GM19240 (cell line): ENCODE results near the gene SLC38A11.

Experiments
- DNase-seq: peaks from one replicate; pipeline ENCODE4 v3.0.0; 2011; ENCODE audit warnings: low spot score; ENCODE audit not compliant: insufficient read length

Gene SLC38A11

DNA sequence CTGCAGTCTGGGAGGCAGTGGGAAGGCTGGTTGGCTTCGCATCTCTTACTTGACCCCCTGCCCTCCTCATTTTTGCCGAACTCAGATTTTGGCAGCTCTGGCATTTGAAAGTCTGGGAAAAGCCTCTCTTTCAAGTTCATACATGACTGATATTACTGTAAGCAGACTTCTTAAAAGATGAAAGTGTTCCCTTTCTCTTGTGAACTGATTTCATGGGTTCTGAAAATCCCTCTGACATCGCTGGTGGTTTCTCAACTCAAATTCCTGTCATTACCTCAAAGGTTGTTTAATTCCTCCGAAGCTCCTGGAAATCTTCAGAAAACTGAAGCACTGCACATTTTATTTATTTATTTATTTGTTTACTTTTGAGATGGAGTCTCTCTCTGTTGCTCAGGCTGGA lies 16.9 kb upstream of the SLC38A11 start:
- no peak for DNase-seq

DNA sequence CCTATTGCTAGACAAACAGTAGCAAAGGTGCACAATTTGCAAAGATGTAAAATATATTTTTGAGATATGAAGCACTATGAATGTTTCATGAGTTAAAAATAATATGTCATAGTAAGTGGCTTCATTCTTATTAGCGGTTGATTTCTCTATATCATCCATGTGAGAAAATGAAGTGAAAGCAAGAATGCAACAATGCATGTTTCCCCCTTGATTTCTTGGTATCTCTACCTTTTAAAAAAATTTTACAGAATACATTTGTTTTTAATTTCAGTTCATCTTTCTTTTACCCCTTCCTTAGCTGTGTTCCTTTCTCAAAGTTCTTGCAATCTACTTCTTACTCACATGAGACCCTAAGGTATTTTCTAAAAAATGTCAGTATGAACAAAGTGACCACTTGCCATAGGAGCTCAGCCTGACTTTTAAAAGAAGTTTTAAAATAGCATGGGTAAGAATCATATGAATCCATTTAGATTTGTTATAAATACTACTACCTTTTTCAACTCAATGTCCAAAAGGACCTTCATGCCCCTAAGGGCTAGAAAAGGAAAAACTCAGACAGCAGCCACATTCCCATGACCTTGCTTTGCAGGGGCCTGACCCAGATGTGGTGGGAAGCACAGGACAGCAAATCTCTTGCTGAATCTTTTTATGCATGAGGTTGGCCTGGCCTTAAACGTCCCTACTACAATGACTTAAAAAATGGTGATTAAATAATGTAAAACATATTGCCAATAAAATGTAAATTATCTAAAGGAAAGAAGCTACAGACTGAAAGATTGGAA lies 14.8 kb upstream of the SLC38A11 start:
- no peak for DNase-seq

DNA sequence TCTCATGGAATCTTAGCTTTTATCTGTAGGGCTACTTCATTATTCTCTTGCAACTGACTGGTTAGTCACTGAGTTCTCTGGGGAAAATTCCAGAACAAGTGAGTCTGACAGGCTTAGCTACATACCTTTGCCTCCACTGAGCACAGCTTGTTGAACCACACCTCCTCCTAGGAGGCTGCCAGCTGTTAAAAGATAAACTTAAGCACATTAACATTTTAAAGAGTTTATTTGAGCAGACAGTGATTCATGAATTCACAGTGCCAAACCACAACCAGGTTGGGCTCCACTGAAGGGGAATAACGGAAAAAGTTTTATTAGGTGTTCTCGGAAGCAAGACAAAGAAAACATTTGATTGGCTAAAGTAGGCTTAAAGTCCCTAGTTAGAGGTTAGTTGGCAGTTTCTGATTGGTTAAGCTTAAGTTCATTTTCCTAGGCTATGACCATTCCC lies 12.5 kb upstream of the SLC38A11 start:
- no peak for DNase-seq

DNA sequence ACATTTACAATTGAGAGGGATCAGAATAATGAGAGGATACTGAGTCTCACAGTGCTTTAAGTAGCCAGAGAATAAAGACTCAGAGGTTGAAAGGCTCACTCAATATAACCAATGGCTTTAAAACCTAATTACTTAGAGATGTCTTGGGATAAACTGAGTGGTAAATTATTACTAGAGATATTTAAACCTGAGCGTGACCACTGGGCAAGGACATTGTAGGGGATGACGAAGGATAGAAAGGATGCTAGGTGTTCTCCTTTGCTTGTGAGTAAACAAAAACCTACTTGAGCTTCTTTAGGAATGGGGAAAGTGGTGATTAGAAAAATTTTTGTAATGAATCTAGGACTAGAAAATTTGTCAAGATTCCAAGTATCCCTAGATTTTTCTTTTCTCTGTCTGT lies 12.0 kb upstream of the SLC38A11 start:
- no peak for DNase-seq

DNA sequence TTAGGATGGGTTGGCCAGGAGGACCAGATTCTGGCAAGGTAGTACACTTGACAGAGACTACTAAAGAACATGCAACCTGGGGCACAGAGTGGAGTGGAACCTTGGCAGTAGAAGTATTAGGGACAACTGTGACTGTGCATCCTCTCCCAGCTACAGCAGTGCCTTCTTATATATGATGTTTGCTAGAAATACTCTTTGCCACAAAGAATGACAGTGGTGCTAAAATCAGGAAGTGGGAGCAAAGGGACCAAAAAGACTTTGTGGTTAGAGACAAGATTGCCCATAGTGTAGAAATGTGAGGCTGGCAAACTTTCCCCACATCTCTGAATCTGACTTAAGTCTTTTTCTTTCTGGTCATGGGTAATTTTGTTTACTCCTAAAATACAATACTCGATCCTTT lies 9.4 kb upstream of the SLC38A11 start:
- no peak for DNase-seq

DNA sequence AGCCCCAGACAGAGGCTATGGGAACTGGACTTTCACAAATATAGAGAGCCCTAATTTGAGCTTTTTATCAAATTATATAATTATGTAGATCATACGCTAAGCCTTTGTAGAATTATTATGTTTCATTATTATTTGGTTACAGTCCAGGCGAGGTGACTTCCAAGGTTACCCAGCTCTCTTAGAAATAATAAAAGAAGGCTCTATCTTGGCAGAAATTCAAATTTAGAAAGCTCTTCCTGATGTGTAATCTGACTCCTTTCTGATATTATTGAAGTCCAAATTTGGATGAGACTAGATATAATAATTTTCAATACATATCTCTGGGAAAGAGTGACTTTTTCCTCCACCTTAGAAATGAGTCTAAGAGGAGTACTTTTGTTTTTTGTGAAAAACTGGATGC lies 4.8 kb upstream of the SLC38A11 start:
- no peak for DNase-seq

DNA sequence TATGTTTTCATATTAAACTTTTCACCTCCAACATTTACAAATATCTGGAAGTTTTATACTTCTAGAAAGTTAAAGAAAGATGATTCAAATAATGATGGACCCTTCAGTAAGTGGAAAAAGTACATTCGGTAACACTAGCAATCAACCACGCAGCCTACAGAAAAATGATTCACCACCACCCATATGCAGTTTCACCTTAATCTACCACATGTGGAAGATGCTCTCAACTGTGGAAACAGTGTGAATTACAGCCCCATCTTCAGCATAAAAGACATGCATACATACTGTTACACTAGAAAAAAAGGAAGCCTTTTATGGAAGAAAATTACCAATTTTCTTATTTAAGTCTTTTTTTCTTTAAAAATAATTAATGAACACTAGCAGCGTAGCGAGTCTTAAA lies 1.1 kb downstream of the SLC38A11 start:
- DNase-seq: no peak

DNA sequence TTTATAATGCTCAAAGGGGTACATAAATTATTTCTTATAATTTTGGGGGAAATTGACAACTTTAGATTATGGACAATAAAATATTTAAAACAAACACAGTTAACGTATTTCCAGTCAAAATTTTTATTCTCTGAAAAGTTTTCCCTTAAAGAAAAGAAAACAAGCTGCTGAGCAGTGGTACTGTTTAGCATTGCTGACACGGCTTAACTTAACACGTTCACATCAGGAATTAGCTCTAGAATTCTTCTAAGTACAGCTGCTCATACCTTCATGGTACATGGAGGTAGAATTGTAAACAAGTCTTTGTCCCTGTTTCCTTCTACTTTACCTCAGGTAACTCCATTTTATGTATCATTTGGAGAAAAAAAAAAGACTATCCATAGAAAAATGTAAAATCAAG lies 2.0 kb downstream of the SLC38A11 start:
- DNase-seq: no peak

DNA sequence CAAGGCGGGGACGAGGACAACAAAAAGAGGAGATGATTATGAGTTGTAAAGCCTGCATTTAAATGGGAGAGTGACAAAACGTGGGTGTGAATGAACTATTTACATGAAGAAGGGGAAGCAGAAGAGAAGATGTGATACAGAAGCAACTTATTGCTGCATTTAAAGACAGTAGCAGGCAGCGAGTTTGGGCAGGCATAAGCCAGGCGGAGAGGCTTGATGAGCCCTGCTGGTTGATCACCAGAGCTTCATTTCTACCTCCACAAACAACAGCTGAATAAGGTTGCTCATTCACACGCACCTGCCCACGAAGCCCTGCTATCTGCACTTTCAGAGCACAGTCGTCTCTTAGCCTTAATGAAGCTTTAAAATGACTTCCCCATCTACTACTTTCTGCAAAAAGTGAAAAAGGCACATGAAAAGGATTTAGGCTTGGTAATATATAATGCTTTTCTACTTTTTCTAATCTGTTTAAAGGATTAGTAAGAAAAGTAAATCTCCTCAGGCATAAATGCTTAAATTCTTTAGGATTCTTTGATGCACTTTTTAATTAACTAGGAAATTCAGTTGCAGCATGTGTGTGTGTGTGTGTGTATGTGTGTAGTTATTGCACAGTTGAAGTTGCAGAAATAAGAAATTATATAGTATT lies 3.1 kb downstream of the SLC38A11 start:
- no peak for DNase-seq

DNA sequence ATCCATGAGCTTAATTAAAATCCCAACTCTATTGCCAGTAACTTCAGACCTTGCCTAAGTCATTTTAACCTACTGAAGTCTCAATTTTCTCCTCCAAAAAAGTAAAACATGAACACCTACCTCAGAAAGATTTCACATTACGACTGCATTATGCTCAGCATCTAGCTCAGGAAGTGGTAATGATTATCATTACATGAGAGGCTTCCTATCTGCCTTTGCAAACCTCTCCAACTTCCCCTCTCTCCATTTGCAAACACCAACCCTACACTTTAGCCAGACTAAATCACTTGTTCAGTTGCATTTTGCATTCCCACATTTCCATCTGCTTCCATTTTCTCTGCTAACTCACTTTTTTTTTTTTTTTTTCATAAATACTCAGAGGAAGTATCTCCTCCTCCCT lies 6.8 kb downstream of the SLC38A11 start:
- DNase-seq: no peak

DNA sequence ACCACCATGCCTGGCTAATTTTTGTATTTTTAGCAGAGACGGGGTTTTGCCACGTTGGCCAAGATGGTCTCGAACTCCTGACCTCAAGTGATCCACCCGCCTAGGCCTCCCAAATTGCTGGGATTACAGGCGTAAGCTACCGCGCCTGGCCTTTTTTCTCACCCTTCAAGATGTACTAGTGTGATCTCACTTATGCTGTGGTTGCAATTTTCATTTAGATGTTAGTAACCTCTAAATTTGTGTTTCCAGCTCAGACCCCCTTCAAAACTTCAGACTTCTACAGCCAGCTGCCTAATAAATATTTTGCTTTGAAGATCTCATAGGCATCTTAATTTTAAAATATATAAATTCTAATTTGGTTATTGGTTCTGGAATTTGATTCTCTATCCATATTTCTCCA lies 8.0 kb downstream of the SLC38A11 start:
- no peak for DNase-seq

DNA sequence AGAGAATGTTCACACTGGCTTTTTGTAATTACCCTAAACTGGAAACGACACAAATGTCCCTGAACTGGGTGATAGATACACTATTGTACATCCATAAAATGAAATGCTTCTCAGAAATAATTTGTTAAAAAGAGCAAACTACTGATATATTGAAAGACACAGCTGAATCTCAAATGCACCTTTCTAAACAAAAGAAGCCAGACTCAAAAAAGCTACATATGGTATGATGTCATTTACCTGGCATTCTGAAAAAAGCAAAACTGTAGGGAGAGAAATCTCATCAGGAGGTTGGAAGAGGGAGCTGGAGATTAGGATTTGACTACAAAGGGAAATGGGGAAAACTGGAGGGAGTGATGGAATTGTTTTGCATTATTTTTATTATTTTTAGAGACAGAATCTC lies 12.0 kb downstream of the SLC38A11 start:
- no peak for DNase-seq

DNA sequence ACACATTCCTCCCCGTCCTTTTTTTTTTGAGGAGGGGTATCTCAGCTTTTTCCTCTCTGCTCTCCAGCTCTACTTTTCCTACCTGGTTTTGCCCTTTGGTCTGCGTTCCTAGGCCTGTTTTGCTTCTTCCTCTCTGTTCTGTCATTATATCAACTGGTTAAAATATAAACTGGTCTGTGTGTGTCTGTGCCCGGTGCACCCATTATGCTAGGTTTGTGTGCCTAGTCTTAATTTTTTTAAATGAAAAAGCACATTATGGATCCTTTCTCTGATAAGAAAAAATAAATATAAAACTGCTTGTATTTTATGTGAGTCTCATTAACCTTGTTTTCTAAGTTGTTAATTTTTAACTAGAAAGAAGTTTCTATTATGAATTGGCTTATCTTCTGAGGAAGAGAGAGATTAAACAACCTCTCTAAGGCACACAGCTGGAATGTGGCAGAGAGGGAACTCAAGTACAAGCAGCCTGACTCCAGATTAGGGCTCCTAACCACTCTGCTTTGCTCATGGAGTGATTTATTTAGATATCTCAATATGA lies 17.4 kb downstream of the SLC38A11 start:
- no peak for DNase-seq

DNA sequence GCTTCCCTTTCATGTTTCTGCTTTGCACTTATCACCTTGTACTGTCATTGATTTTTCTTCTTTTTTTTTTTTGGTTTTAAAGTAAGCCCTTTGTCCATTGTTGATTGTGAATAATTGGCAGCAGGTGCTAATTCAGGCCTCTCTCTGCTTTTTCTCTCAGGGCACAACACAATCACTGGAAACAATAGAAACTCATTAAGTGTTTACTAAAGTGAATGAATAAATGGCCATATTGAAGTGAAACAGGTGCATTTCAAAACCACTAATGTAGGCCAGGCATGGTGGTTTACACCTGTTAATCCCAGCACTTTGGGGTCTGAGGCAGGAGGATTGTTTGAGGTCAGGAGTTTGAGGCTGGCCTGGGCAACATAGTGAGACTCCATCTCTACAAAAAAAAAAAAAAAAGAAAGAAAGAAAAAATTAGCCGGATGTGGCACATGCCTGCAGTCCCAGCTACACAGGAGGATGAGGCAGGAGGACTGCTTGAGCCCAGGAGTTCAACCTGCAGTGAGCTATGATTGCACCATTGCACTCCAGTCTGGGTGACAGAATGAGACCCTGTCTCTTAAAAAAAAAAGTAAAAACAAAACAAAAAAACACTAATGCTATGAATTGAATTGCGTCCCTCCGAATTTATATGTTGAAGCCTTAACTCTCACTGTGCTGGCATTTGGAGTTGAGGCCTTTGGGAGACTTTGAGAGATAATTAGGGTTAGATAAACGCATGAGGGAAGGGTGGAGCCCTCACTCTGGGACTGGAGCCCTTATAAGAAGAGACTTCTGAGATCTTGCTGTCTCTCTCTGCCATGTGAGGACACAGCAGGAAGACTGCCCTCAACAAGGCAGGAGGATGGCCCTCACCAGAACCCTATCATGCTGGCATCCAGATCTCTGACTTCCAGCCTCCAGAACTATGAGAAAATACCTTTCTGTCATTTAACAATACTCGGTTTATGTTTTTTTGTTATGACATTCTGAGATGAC lies 19.9 kb downstream of the SLC38A11 start:
- no peak for DNase-seq

DNA sequence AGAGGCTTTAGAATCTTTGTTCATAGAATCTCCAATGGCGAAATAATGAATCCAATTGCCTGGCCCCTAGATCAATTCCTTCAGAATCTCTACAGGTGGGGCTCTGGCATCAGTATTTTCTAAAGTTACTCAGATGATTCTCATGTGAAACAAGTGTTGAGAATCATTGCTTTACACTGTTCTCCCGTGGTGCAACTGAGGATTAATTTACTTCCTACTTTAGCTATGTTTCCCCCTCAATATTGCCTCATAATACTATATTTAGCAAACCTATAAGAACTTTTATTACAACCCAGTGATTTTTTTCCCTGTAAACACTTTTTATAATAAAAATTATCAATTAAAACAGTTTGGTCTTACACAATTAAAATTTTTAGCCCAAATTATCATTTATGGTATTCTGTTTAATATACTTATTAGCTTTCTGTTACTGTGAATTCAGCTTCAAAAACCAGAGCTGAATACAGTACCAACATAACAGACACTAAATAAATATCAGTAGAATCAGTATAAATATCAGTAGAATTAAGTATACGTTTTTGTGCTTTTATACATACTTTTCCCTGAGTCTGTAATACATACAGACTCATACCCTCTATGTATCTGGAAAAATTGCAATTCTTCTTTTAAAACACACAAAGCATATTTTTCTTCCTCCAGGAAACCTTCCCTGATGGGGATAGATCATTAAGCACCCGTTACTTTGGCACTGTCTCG lies 20.8 kb downstream of the SLC38A11 start:
- no peak for DNase-seq

DNA sequence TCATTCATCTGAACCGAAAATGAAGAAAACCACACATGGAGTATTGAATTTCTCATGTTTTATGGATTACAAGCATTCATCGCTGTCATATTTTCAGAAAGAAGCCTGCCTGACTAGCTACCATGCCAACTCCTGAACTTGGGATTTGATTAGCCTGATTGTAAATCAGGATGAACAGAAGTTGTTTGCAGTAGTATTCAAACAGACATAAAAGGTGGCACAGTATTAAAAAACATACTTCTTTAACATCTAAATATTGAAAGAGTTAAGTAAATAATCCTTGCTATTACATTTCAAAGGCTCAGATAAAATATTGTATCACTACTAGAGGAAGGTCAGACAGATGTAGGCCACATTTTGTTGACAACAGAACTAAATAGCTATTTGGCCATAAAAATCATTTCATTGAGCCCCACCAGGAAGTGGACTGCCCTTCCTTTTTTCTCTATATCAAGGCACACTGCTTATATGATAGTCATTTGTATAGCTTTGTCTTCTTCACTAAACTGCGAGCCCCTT lies 21.6 kb downstream of the SLC38A11 start:
- DNase-seq: no peak

DNA sequence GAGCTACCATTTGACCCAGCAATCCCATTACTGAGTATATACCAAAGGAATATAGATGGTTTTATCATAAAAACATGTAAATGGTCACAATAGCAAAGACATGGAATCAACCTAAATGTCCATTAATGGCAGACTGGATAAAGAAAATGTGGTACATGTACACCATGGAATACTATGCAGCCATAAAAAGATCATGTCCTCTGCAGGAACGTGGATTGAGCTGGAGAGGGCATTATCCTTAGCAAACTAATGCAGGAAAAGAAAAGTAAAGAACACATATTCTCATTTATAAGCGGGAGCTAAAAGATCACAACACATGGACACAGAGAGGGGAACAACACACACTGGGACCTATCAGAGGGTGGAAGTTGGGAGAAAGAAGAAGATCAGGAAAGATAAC lies 22.9 kb downstream of the SLC38A11 start:
- no peak for DNase-seq

DNA sequence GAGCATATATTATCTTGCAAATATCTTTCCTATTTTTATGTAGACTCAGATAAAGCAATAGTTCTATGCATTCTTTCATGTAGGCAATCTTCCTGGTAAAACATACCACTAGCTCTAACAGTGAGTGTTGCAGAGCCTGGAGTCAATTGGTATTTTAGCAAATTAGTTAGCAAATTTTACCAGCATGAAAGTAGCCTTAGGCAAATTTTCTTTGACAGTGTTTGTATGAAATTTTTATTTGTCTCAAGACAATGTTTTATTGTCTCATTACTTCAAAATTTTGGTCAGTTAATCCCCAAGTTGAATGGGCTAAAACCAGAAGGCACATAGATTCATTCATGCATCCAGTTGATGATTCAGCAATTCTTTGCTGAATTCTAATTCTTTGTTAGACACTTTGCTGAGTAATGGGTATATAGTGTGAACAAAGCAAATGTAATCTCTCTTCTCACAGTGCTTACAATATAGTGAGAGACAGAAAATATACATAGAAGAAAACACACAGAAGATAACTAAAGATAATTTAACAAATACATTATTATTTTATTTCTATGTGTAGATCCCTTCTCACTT lies 27.1 kb downstream of the SLC38A11 start:
- no peak for DNase-seq

DNA sequence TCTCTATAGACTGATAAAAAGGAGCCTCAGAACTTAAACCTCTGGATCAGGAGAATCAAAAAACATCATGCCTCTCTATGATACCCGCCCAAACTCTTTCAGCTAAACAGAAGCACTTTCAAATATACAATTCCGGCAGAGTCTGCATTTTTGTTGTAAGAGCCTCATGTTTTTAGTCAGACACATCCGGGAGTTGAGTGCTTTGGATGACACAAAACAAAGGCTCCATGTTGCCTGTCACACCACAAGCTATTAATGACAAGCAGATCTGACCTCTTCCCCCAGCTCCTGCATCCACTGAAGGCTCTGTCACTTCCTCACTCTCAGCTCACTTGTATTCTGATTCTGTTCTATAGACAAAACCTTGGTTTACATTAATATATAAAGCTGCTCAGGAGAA lies 33.2 kb downstream of the SLC38A11 start:
- DNase-seq: no peak

DNA sequence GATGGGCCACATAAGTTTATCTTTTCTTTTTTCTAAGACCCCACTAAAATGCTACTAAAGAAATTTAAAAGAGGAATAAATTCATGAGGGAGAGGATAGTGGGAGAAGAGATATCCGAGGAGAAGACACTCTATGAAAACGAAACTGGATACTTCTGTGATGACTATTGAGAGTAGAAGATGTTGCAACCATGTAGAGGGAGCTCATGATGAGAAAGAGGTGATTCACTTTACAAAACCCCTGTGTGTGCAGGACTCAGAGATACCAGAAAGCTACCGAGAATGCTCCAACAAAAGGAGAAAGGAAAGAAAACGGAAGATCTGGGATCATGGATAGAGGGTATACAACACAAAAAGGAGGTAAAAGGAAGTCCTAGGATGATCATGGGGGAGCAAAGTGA lies 34.9 kb downstream of the SLC38A11 start:
- no peak for DNase-seq
